DND-41 (cell line): ENCODE results near the gene NAMPT.

Experiments used
- EZH2 ChIP-seq: IDR thresholded peaks from 3 replicates; pipeline ENCODE4 v1.6.1; 2012; ENCODE audit warnings: borderline replicate concordance, low read depth, mild to moderate bottlenecking, moderate library complexity, low read length, inconsistent platforms; ENCODE audit not compliant: severe bottlenecking
- TF ChIP-seq, protein P1 (sequence below): IDR thresholded peaks from 2 replicates; pipeline ENCODE4 v1.5.1; 2012; ENCODE audit warnings: borderline replicate concordance, low read length, moderate library complexity, mild to moderate bottlenecking; ENCODE audit not compliant: poor library complexity, severe bottlenecking; ENCODE audit errors: extremely low read depth

DNA sequence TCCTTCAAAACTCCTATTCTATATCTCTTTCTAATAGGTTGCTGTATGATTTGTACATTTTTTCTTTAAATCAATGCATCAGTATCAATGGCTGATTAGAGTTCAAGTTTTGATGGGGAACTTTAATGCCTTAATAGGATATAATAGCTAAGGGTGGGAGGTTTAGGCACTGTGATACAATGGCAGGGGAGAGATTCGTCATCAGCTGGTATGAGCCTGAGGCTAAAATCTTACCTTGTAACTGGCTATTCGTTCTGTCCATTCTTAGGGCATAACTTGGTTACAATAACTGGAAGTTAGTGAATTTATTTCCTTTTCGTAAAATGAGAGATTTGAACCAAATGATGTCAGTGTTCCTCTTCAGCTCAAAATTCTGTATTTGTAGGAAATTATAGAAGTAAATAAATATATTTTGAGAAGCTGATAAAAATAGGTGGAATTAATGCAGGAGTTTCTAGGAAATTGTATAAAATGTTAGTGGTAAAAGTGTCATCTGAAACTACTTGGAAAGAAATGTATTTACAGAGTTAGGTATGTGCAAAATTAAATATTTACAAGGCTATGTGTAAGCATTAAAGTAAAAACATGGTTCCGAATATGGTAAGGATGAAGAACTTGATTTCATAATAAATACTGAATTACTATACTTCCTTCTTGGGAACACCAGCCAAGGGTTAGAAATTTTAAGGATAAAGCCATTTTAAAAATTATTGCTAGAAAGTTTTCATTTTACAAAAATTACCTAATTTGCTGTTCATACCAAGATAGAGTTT lies 27.5 kb upstream of the NAMPT start:
- TF ChIP-seq, protein P1, sequence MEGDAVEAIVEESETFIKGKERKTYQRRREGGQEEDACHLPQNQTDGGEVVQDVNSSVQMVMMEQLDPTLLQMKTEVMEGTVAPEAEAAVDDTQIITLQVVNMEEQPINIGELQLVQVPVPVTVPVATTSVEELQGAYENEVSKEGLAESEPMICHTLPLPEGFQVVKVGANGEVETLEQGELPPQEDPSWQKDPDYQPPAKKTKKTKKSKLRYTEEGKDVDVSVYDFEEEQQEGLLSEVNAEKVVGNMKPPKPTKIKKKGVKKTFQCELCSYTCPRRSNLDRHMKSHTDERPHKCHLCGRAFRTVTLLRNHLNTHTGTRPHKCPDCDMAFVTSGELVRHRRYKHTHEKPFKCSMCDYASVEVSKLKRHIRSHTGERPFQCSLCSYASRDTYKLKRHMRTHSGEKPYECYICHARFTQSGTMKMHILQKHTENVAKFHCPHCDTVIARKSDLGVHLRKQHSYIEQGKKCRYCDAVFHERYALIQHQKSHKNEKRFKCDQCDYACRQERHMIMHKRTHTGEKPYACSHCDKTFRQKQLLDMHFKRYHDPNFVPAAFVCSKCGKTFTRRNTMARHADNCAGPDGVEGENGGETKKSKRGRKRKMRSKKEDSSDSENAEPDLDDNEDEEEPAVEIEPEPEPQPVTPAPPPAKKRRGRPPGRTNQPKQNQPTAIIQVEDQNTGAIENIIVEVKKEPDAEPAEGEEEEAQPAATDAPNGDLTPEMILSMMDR, result no peak
- TF ChIP-seq EZH2, result no peak
